ENCODE results near the gene PRPH. TPM values are rescaled to one million over a fixed set of nuclear protein-coding genes. Genes with fewer than 3 reads are reported as not detected.
A peak's percentile ranks its signal among the peaks of the same experiment; 100 is the strongest.

The PRPH gene
- total and polyA plus RNA-seq, 9 of the 15 experiments (the other 6 are each of a cell fraction or from before 2014, with no cell fraction given), result 0.27 to 1.9 (median 1.3) TPM; not detected in 1

DNA sequence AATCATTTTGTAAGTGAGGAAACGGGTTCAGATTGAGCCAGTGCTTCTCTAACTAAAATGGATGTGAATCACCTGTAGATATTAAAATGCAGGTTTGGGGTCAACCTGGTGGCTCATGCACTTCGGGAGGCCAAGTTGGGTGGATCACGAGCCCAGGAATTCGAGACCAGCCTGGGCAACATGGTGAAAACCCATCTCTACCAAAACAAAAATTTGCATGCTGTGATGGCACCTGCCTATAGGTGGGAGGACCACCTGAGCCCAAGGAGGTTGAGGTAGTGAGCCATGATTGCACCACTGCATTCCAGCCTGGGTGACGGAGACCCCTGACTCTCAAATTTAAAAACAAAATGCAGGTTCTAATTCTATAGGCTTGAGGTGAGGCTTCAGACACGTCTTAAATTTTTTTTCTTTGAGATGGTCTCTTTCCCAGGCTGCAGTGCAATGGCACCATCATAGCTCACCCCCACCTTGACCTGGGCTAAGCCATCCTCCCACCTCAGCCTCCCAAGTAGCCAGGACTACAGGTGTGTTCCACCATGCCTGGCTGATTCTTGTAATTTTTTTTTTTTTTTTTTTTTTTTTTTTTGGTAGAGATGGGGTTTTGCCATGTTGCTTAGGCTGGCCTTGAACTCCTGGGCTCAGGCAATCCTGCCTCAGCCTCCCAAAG lies 21.1 kb upstream of the PRPH start (continued):
- TF ChIP-seq, protein P1, sequence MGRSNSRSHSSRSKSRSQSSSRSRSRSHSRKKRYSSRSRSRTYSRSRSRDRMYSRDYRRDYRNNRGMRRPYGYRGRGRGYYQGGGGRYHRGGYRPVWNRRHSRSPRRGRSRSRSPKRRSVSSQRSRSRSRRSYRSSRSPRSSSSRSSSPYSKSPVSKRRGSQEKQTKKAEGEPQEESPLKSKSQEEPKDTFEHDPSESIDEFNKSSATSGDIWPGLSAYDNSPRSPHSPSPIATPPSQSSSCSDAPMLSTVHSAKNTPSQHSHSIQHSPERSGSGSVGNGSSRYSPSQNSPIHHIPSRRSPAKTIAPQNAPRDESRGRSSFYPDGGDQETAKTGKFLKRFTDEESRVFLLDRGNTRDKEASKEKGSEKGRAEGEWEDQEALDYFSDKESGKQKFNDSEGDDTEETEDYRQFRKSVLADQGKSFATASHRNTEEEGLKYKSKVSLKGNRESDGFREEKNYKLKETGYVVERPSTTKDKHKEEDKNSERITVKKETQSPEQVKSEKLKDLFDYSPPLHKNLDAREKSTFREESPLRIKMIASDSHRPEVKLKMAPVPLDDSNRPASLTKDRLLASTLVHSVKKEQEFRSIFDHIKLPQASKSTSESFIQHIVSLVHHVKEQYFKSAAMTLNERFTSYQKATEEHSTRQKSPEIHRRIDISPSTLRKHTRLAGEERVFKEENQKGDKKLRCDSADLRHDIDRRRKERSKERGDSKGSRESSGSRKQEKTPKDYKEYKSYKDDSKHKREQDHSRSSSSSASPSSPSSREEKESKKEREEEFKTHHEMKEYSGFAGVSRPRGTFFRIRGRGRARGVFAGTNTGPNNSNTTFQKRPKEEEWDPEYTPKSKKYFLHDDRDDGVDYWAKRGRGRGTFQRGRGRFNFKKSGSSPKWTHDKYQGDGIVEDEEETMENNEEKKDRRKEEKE (IDR thresholded peaks at IDR 0.05; ENCODE audit: borderline replicate concordance in 1 of 2, control insufficient read depth in 1 of 2, low read depth in 2 of 2, low read length in 1 of 2), result peak in 1 of 2 experiments; percentile 12; a peak in 1 of 4 replicates
- TF ChIP-seq ZNF384 (IDR thresholded peaks at IDR 0.05; ENCODE audit: low read depth, low read length) (no peak), SUPT5H (IDR thresholded peaks at IDR 0.05) (peak; percentile 76), ERF (CRISPR knock-in tag; IDR thresholded peaks at IDR 0.05) (peak; percentile 19; the same call in 1 of the 2 replicates), SMARCC2 (IDR thresholded peaks at IDR 0.05; ENCODE audit: low read depth) (no peak), ILF3 (IDR thresholded peaks at IDR 0.05; ENCODE audit: borderline replicate concordance) (peak; percentile 96), POLR2B (IDR thresholded peaks at IDR 0.05; ENCODE audit: low read depth, partially characterized antibody) (peak; percentile 59), BACH1 (tag; IDR thresholded peaks at IDR 0.05) (no peak), RFX1 (IDR thresholded peaks at IDR 0.05) (no peak), ZBTB7A (IDR thresholded peaks at IDR 0.05; ENCODE audit: borderline replicate concordance, control insufficient read depth, low read depth, low read length) (0 out of 2 replicates have a peak, but pooled peaks have one; percentile 4), ZNF77 (CRISPR knock-in tag; IDR thresholded peaks at IDR 0.05) (no peak), ZNF717 (CRISPR knock-in tag; IDR thresholded peaks at IDR 0.05) (0 out of 2 replicates have a peak, but pooled peaks have one; percentile 54), CHD2 (IDR thresholded peaks at IDR 0.05; ENCODE audit: low read depth, low read length) (peak; percentile 47; the same call in 1 of the 2 replicates), ZNF347 (CRISPR knock-in tag; IDR thresholded peaks at IDR 0.05; ENCODE audit: low read depth) (no peak), MTA3 (IDR thresholded peaks at IDR 0.05; ENCODE audit: borderline replicate concordance) (0 out of 2 replicates have a peak, but pooled peaks have one; percentile 20)
- TF ChIP-seq, protein P2, sequence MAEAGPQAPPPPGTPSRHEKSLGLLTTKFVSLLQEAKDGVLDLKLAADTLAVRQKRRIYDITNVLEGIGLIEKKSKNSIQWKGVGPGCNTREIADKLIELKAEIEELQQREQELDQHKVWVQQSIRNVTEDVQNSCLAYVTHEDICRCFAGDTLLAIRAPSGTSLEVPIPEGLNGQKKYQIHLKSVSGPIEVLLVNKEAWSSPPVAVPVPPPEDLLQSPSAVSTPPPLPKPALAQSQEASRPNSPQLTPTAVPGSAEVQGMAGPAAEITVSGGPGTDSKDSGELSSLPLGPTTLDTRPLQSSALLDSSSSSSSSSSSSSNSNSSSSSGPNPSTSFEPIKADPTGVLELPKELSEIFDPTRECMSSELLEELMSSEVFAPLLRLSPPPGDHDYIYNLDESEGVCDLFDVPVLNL (CRISPR knock-in tag; IDR thresholded peaks at IDR 0.05; ENCODE audit: low read depth), result no peak
- TF ChIP-seq, protein P3, sequence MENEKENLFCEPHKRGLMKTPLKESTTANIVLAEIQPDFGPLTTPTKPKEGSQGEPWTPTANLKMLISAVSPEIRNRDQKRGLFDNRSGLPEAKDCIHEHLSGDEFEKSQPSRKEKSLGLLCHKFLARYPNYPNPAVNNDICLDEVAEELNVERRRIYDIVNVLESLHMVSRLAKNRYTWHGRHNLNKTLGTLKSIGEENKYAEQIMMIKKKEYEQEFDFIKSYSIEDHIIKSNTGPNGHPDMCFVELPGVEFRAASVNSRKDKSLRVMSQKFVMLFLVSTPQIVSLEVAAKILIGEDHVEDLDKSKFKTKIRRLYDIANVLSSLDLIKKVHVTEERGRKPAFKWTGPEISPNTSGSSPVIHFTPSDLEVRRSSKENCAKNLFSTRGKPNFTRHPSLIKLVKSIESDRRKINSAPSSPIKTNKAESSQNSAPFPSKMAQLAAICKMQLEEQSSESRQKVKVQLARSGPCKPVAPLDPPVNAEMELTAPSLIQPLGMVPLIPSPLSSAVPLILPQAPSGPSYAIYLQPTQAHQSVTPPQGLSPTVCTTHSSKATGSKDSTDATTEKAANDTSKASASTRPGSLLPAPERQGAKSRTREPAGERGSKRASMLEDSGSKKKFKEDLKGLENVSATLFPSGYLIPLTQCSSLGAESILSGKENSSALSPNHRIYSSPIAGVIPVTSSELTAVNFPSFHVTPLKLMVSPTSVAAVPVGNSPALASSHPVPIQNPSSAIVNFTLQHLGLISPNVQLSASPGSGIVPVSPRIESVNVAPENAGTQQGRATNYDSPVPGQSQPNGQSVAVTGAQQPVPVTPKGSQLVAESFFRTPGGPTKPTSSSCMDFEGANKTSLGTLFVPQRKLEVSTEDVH (IDR thresholded peaks at IDR 0.05; ENCODE audit: low read depth, partially characterized antibody), result peak; percentile 40
- TF ChIP-seq, protein P4, sequence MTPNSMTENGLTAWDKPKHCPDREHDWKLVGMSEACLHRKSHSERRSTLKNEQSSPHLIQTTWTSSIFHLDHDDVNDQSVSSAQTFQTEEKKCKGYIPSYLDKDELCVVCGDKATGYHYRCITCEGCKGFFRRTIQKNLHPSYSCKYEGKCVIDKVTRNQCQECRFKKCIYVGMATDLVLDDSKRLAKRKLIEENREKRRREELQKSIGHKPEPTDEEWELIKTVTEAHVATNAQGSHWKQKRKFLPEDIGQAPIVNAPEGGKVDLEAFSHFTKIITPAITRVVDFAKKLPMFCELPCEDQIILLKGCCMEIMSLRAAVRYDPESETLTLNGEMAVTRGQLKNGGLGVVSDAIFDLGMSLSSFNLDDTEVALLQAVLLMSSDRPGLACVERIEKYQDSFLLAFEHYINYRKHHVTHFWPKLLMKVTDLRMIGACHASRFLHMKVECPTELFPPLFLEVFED (CRISPR knock-in tag; conservative IDR thresholded peaks at IDR 0.05), result peak; percentile 90; the same call in 1 of the 2 replicates

All from K562 (cell line).